Activated naive CD4-positive, alpha-beta T cell treated with anti-CD3 and anti-CD28 coated beads, Interleukin-2, amount 50 U/mL, for 72 hours (primary cell): ENCODE data around the gene FAM228B. TPM values are rescaled to one million over a fixed set of nuclear protein-coding genes. Genes with fewer than 3 reads are reported as not detected.
"Not testable (repeated sequence)": the region's sequence is repeated elsewhere in the genome, so short reads cannot be mapped to it uniquely, and the experiment has no call there.

Experiments used
- ATAC-seq, 2 donors: fragments of 150-1000 bp; cut with Tn5 transposase; 2 replicates each; pipeline ENCODE4 v1.10.0; 2021; ENCODE audit warnings: mild to moderate bottlenecking in 2 of 2, moderate library complexity in 2 of 2
- DNase-seq, 2 donors: peaks; one replicate each; pipeline ENCODE4 v3.0.0; 2021 to 2022; ENCODE audit warnings: low spot score in 2 of 2
- H3K27ac Mint-ChIP-seq, 2 donors: one replicate each; pipeline ENCODE4 v1.8.0; 2022; ENCODE audit warnings: mild to moderate bottlenecking in 2 of 2, mixed read lengths in 2 of 2
- H3K36me3 Mint-ChIP-seq, 2 donors: one replicate each; pipeline ENCODE4 v1.8.0; 2022; ENCODE audit warnings: mixed read lengths in 2 of 2
- H3K9me3 Mint-ChIP-seq, 2 donors: one replicate each; pipeline ENCODE4 v1.8.0; 2022; ENCODE audit warnings: mixed read lengths in 2 of 2
- total RNA-seq, 2 donors: library from RNA; stranded (reverse); gene quantifications; one replicate each; pipeline ENCODE4 v1.2.3, GENCODE V29; 2022

The FAM228B gene
- total RNA-seq, 2 donors from 2014 or later: 5.8 to 7.9 TPM

- DNase-seq: no peak
- Mint-ChIP-seq H3K9me3 (no peaks in the 10 kb centered on the region), H3K36me3 (peaks cover 0 to 6% of the 10 kb centered on the region in 2 donors), H3K27ac (no peak within 1 kb of the TSS)
- ATAC-seq: no peak
These were observed 51.6 kb downstream of the FAM228B start, which contains the start of gene FAM228A for GRCh38 chr2:24174851-24175277. Gene FAM228A, plus strand, starts transcription at chr2:24175053. Its CDS starts 428 bp downstream, at chr2:24175481.

GRCh38 chr2:24175631-24176187 lies 52.4 kb downstream of the FAM228B start:
- H3K36me3 Mint-ChIP-seq: peaks cover 0 to 6% of the 10 kb centered on the region in 2 donors
- DNase-seq: no peak
- no peak overlapping the region for H3K27ac Mint-ChIP-seq
- no peak for ATAC-seq
- no peaks in the 10 kb centered on the region for H3K9me3 Mint-ChIP-seq

- peaks cover 0 to 6% of the 10 kb centered on the region in 2 donors for H3K36me3 Mint-ChIP-seq
- DNase-seq: no peak
These were observed 53.1 kb downstream of the FAM228B start for GRCh38 chr2:24176326-24176725.

GRCh38 chr2:24179683-24180082 lies 56.4 kb downstream of the FAM228B start:
- no peak for ATAC-seq
- H3K36me3 Mint-ChIP-seq: no peaks in the 10 kb centered on the region
- H3K27ac Mint-ChIP-seq: no peak overlapping the region
- no peak for DNase-seq
- no peaks in the 10 kb centered on the region for H3K9me3 Mint-ChIP-seq

More at GRCh38 chr2:24176326-24176725, 53.1 kb downstream of the FAM228B start:
- H3K27ac Mint-ChIP-seq: no peak overlapping the region
- ATAC-seq: no peak
- no peaks in the 10 kb centered on the region for H3K9me3 Mint-ChIP-seq

GRCh38 chr2:24181849-24182248 lies 58.6 kb downstream of the FAM228B start:
- DNase-seq (no peak), ATAC-seq (no peak)
- Mint-ChIP-seq H3K9me3 (no peaks in the 10 kb centered on the region), H3K27ac (peak overlapping the region in 1 of 2 donors; percentile 17), H3K36me3 (no peaks in the 10 kb centered on the region)

GRCh38 chr2:24182507-24182906 lies 59.2 kb downstream of the FAM228B start:
- peaks cover 0 to 2% of the 10 kb centered on the region in 2 donors for H3K36me3 Mint-ChIP-seq
- no peaks in the 10 kb centered on the region for H3K9me3 Mint-ChIP-seq
- H3K27ac Mint-ChIP-seq: no peak overlapping the region
- ATAC-seq (no peak), DNase-seq (no peak)

GRCh38 chr2:24183366-24184069 lies 60.2 kb downstream of the FAM228B start:
- H3K27ac Mint-ChIP-seq: no peak overlapping the region

GRCh38 chr2:24189551-24189950 lies 66.3 kb downstream of the FAM228B start:
- ATAC-seq (no peak), DNase-seq (no peak)
- Mint-ChIP-seq H3K36me3 (peaks cover 0 to 4% of the 10 kb centered on the region in 2 donors), H3K9me3 (peaks cover 0 to 5% of the 10 kb centered on the region in 2 donors), H3K27ac (peak overlapping the region in 1 of 2 donors; percentile 11)

More at GRCh38 chr2:24183366-24184069, 60.2 kb downstream of the FAM228B start:
- Mint-ChIP-seq H3K9me3 (no peaks in the 10 kb centered on the region), H3K36me3 (peaks cover 0 to 4% of the 10 kb centered on the region in 2 donors)
- DNase-seq (no peak), ATAC-seq (no peak)

- Mint-ChIP-seq H3K9me3 (peaks cover 0 to 5% of the 10 kb centered on the region in 2 donors), H3K36me3 (peaks cover 0 to 4% of the 10 kb centered on the region in 2 donors), H3K27ac (no peak overlapping the region)
- ATAC-seq (no peak), DNase-seq (no peak)
These were observed 67.2 kb downstream of the FAM228B start for GRCh38 chr2:24190503-24190902.

- H3K36me3 Mint-ChIP-seq: peaks cover 0 to 4% of the 10 kb centered on the region in 2 donors
- DNase-seq (no peak), ATAC-seq (no peak)
- H3K27ac Mint-ChIP-seq: no peak overlapping the region
- peaks cover 0 to 5% of the 10 kb centered on the region in 2 donors for H3K9me3 Mint-ChIP-seq
These were observed 67.9 kb downstream of the FAM228B start for GRCh38 chr2:24191156-24191555.

GRCh38 chr2:24191848-24192247 lies 68.6 kb downstream of the FAM228B start:
- H3K27ac Mint-ChIP-seq: no peak overlapping the region
- ATAC-seq (no peak), DNase-seq (no peak)
- peaks cover 4 to 6% of the 10 kb centered on the region in 2 donors for H3K36me3 Mint-ChIP-seq
- H3K9me3 Mint-ChIP-seq: peaks cover 6 to 11% of the 10 kb centered on the region in 2 donors

GRCh38 chr2:24197213-24197612 lies 73.9 kb downstream of the FAM228B start:
- peaks cover 0 to 22% of the 10 kb centered on the region in 2 donors for H3K36me3 Mint-ChIP-seq
- H3K9me3 Mint-ChIP-seq: peaks cover 8 to 19% of the 10 kb centered on the region in 2 donors
- H3K27ac Mint-ChIP-seq, ATAC-seq, DNase-seq: not testable (repeated sequence)

GRCh38 chr2:24199968-24200590 lies 76.8 kb downstream of the FAM228B start:
- Mint-ChIP-seq H3K9me3 (peaks cover 8 to 14% of the 10 kb centered on the region in 2 donors), H3K36me3 (peaks cover 5 to 29% of the 10 kb centered on the region in 2 donors), H3K27ac (no peak overlapping the region)
- no peak for DNase-seq
- ATAC-seq: no peak

GRCh38 chr2:24200799-24201198 lies 77.5 kb downstream of the FAM228B start:
- no peak overlapping the region for H3K27ac Mint-ChIP-seq
- peaks cover 8 to 14% of the 10 kb centered on the region in 2 donors for H3K9me3 Mint-ChIP-seq
- peaks cover 5 to 29% of the 10 kb centered on the region in 2 donors for H3K36me3 Mint-ChIP-seq
- DNase-seq (no peak), ATAC-seq (no peak)

GRCh38 chr2:24203029-24203786 lies 79.9 kb downstream of the FAM228B start:
- H3K36me3 Mint-ChIP-seq: peaks cover 5 to 9% of the 10 kb centered on the region in 2 donors
- no peak for ATAC-seq
- H3K9me3 Mint-ChIP-seq: no peaks in the 10 kb centered on the region
- no peak for DNase-seq
- H3K27ac Mint-ChIP-seq: peak overlapping the region in 1 of 2 donors; percentile 20

- H3K27ac Mint-ChIP-seq: peak overlapping the region in 1 of 2 donors; percentile 20
- H3K36me3 Mint-ChIP-seq: peaks cover 5 to 9% of the 10 kb centered on the region in 2 donors
- no peak for DNase-seq
- ATAC-seq: no peak
- no peaks in the 10 kb centered on the region for H3K9me3 Mint-ChIP-seq
These were observed 80.5 kb downstream of the FAM228B start for GRCh38 chr2:24203787-24204150.
